WI38 (cell line): Measurements from ENCODE around the gene KIAA0825.

Experiments used
- H3K4me3 ChIP-seq: 2 replicates; pipeline ENCODE4 v1.5.1; 2011; ENCODE audit warnings: low read depth, mild to moderate bottlenecking, control low read depth, low read length
- CTCF ChIP-seq: IDR thresholded peaks from 2 replicates; pipeline ENCODE4 v1.5.1; 2012; ENCODE audit warnings: low read depth, mild to moderate bottlenecking, control low read depth, low read length

Gene KIAA0825

GRCh38 chr5:94505327-94506068 is 112.9 kb downstream of the KIAA0825 start:
- no peak for TF ChIP-seq CTCF
- no peak overlapping the region for H3K4me3 ChIP-seq

GRCh38 chr5:94503677-94504076 is 114.7 kb downstream of the KIAA0825 start:
- no peak for TF ChIP-seq CTCF
- no peak overlapping the region for H3K4me3 ChIP-seq

GRCh38 chr5:94501365-94501764 is 117.0 kb downstream of the KIAA0825 start:
- no peak for TF ChIP-seq CTCF

GRCh38 chr5:94499806-94500205 is 118.6 kb downstream of the KIAA0825 start:
- TF ChIP-seq CTCF, result no peak
- H3K4me3 ChIP-seq, result no peak overlapping the region

More at GRCh38 chr5:94501365-94501764, 117.0 kb downstream of the KIAA0825 start:
- no peak overlapping the region for H3K4me3 ChIP-seq

- no peak overlapping the region for H3K4me3 ChIP-seq
- TF ChIP-seq CTCF, result no peak
These were observed 120.2 kb downstream of the KIAA0825 start for GRCh38 chr5:94498199-94498598.

GRCh38 chr5:94485067-94485466 is 133.3 kb downstream of the KIAA0825 start:
- TF ChIP-seq CTCF, result no peak
- H3K4me3 ChIP-seq, result no peak overlapping the region

- no peak for TF ChIP-seq CTCF
- H3K4me3 ChIP-seq, result no peak overlapping the region
These were observed 137.3 kb downstream of the KIAA0825 start for GRCh38 chr5:94481059-94481458.
